Tibial artery (tissue), 4 donors: ENCODE measurements around the gene CCDC171.

Experiments
- DNase-seq, 2 donors: peaks; one replicate each; pipeline ENCODE4 v3.0.0-alpha.2; 2019
- H3K27ac ChIP-seq, 2 donors: fragments of 200-600 bp; sonication (generic) in 1 of 2; 1 replicate in 1 of 2; 2 replicates in 1 of 2; pipeline ENCODE4 v1.5.1; 2018 to 2019; ENCODE audit warnings: mild to moderate bottlenecking in 1 of 2
- H3K27me3 ChIP-seq, 2 donors: fragments of 200-600 bp; sonication (generic) in 1 of 2; one replicate each; pipeline versions ENCODE4 v1.5.1 to v1.6.0; 2016 to 2019
- H3K36me3 ChIP-seq, 3 donors: fragments of 200-600 bp; sonication (generic) in 2 of 3; one replicate each; pipeline ENCODE4 v1.5.1; 2016 to 2019; ENCODE audit warnings: mild to moderate bottlenecking in 2 of 3
- H3K4me1 ChIP-seq, 4 donors: fragments of 200-600 bp; sonication (generic) in 2 of 4; 1 replicate in 3 of 4; 2 replicates in 1 of 4; pipeline ENCODE4 v1.5.1; 2016 to 2019
- H3K4me3 ChIP-seq, 2 donors: fragments of 200-600 bp; sonication (generic) in 1 of 2; 1 replicate in 1 of 2; 2 replicates in 1 of 2; pipeline ENCODE4 v1.5.1; 2018 to 2019; ENCODE audit warnings: mild to moderate bottlenecking in 2 of 2
- H3K9me3 ChIP-seq, 3 donors: fragments of 200-600 bp; sonication (generic) in 1 of 3; one replicate each; pipeline ENCODE4 v1.5.1; 2016 to 2019
- intact Hi-C: fragments of 100-400 bp; cut with DNase I; formaldehyde crosslinking; loops from one replicate; pipeline ENCODE4 v1.15.0; 2023; ENCODE audit warnings: low total_unique reads
- TF ChIP-seq, protein P1 (sequence below), 2 experiments: fragments of 200-600 bp in 1 of 2; fragments of 450-650 bp in 1 of 2; IDR thresholded peaks; one replicate each; pipeline ENCODE4 v1.5.1; 2017 to 2019; ENCODE audit warnings: antibody characterized with exemption in 2 of 2, mild to moderate bottlenecking in 1 of 2, moderate library complexity in 1 of 2

Gene CCDC171

DNA sequence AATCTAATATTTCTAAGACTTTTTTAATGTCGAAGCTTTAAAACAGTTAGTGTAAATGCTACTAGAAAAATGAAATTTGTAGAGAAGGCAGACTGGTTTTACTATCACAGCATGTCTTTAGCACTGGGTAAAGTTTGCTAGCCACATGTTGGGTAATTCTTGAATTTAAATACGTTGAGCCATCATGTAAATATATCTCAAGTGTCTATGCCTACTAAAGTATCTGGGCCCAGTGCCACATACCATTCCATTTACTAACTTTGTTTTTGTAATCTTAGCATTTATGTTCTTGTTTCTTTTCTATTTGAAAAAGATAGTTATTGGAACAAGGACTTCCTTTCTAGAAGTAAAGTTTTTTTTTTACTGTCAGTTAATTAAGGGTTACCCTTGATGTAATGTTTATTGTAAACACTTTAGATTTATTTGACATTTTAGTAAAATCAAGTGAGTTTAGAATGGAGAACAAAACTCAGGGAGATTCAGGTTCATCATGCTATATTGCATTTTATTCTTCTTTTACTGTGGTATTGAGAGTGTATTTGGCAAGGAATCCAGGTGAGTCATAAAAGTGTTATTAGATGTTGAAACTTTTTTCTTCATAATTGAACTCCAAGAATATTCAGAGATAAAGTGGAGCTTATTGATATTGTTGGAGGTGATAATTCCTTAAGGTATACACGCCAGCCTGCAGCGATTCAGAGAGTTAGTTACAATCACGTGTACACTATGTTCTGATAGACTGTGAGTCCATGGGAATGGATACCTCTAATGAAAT, 182.4 kb downstream of the CCDC171 start:
- no peak for DNase-seq
- Histone ChIP-seq H3K27me3 (no peaks in the 10 kb centered on the region), H3K4me3 (no peak overlapping the region), H3K4me1 (peaks cover 0 to 13% (median 3%) of the 10 kb centered on the region in 4 donors), H3K27ac (no peak overlapping the region), H3K36me3 (no peaks in the 10 kb centered on the region), H3K9me3 (no peaks in the 10 kb centered on the region)
- intact Hi-C loops: no loop called here
- TF ChIP-seq, protein P1, sequence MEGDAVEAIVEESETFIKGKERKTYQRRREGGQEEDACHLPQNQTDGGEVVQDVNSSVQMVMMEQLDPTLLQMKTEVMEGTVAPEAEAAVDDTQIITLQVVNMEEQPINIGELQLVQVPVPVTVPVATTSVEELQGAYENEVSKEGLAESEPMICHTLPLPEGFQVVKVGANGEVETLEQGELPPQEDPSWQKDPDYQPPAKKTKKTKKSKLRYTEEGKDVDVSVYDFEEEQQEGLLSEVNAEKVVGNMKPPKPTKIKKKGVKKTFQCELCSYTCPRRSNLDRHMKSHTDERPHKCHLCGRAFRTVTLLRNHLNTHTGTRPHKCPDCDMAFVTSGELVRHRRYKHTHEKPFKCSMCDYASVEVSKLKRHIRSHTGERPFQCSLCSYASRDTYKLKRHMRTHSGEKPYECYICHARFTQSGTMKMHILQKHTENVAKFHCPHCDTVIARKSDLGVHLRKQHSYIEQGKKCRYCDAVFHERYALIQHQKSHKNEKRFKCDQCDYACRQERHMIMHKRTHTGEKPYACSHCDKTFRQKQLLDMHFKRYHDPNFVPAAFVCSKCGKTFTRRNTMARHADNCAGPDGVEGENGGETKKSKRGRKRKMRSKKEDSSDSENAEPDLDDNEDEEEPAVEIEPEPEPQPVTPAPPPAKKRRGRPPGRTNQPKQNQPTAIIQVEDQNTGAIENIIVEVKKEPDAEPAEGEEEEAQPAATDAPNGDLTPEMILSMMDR (IDR thresholded peaks at IDR 0.05): no peak

DNA sequence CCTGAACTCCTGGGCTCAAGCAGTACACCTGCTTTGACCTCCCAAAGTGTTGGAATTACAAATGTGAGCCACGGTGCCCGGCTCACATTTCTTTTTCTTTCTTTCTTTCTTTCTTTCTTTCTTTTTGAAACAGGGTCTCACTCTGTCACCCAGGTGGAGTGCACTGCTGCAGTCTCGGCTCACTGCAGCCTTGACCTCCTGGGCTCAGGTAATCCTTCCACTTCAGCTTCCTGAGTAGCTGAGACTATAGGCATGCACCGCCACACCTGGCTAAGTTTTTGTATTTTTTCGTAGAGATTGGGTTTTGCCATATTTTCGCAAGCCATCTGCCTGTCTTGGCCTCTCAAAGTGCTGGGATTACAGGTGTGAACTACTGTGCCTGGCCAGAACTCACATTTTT, 183.7 kb downstream of the CCDC171 start:
- H3K9me3 ChIP-seq: no peaks in the 10 kb centered on the region
- TF ChIP-seq, protein P1 (IDR thresholded peaks at IDR 0.05): no peak
- no peaks in the 10 kb centered on the region for H3K36me3 ChIP-seq
- intact Hi-C loops: no loop called here
- H3K27me3 ChIP-seq: no peaks in the 10 kb centered on the region
- peaks cover 0 to 13% (median 3%) of the 10 kb centered on the region in 4 donors for H3K4me1 ChIP-seq
- no peak overlapping the region for H3K4me3 ChIP-seq
- no peak for DNase-seq
- no peak overlapping the region for H3K27ac ChIP-seq

DNA sequence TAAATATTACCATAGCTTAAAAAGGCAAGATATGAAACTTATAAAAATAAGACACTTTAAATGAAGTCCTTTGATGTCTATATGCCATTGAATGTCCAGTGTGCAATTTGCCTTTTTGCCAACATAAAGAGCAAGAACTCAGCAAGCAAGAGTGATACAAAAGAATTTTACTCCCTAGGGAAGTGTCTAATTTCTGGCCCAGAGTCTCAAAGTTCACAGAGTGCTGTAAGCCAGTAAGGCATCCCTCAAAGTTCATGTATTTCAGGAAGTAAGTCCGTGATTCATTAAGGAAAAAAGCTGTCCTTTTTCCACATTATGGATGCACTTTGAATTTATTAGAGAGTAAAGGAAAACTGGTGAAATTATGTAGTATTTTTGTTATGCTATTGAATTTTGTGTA, 185.2 kb downstream of the CCDC171 start:
- no peaks in the 10 kb centered on the region for H3K9me3 ChIP-seq
- H3K27me3 ChIP-seq: no peaks in the 10 kb centered on the region
- no peak overlapping the region for H3K4me3 ChIP-seq
- H3K36me3 ChIP-seq: no peaks in the 10 kb centered on the region
- H3K27ac ChIP-seq: no peak overlapping the region
- DNase-seq: no peak
- TF ChIP-seq, protein P1 (IDR thresholded peaks at IDR 0.05): no peak
- peaks cover 0 to 13% (median 3%) of the 10 kb centered on the region in 4 donors for H3K4me1 ChIP-seq
- intact Hi-C loops: no loop called here

DNA sequence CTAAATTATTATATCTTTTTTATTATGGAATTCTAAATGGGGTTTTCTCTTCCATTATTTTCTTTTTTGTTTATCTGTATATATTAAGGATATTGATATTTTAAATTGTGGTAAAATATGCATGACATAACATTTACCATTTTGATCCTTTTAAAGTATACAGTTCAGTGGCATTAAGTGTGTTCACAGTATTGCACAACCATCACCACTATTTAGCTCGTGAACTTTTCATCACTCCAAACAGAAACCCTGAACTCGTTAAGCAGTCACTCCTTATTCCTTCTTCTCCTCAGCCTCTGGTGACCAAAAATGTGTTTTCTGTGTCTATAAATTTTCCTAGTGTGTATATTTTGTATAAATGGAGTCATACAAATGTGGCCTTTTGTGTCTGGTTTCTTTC, 188.2 kb downstream of the CCDC171 start:
- Histone ChIP-seq H3K27me3 (no peaks in the 10 kb centered on the region), H3K9me3 (no peaks in the 10 kb centered on the region), H3K4me3 (no peak overlapping the region), H3K4me1 (no peaks in the 10 kb centered on the region), H3K36me3 (no peaks in the 10 kb centered on the region), H3K27ac (no peak overlapping the region)
- TF ChIP-seq, protein P1 (IDR thresholded peaks at IDR 0.05): no peak
- no peak for DNase-seq
- intact Hi-C loops: no loop called here

DNA sequence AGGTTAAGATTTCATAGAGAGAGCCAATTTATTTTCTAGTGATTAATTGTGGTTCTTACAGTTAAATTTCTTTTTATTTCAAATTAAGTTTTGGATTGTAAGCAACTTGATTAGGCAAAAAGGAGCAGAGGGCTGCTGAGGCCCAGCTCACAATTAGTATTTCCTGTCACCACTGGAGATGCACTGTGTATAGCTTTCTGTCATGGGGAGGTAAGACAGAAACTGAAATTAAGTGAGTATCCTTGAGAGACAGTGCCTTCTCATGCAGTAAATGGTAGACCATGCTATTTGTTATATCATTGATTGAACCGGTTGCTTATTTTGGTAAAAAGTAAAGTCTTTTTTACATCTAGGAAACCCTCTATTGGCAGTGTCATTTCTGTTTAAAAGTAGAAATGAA, 190.7 kb downstream of the CCDC171 start:
- TF ChIP-seq, protein P1 (IDR thresholded peaks at IDR 0.05): no peak
- Histone ChIP-seq H3K4me3 (no peak overlapping the region), H3K36me3 (peaks cover 4 to 16% (median 6%) of the 10 kb centered on the region in 3 donors), H3K4me1 (no peaks in the 10 kb centered on the region), H3K27ac (no peak overlapping the region), H3K27me3 (no peaks in the 10 kb centered on the region), H3K9me3 (no peaks in the 10 kb centered on the region)
- no peak for DNase-seq
- intact Hi-C loops: no loop called here
